GM10847 (cell line): Measurements from ENCODE around the gene AOAH.

Experiments used
- POLR2A ChIP-seq: IDR thresholded peaks from 2 replicates; pipeline ENCODE4 v1.6.1; 2011; ENCODE audit not compliant: insufficient read length; ENCODE audit errors: extremely low read depth

The AOAH gene

GRCh38 chr7:36724996-36725395, 702 bp upstream of the AOAH start:
- no peak for TF ChIP-seq POLR2A

- no peak for TF ChIP-seq POLR2A
These were observed 1.0 kb downstream of the AOAH start for GRCh38 chr7:36723291-36723690.

GRCh38 chr7:36719083-36719632, 5.1 kb downstream of the AOAH start:
- no peak for TF ChIP-seq POLR2A

GRCh38 chr7:36717586-36717985, 6.7 kb downstream of the AOAH start:
- no peak for TF ChIP-seq POLR2A

- TF ChIP-seq POLR2A: no peak
These were observed 12.3 kb downstream of the AOAH start for GRCh38 chr7:36712015-36712414.

GRCh38 chr7:36711256-36711655, 13.0 kb downstream of the AOAH start:
- TF ChIP-seq POLR2A: no peak

GRCh38 chr7:36710186-36710791, 14.0 kb downstream of the AOAH start:
- no peak for TF ChIP-seq POLR2A

GRCh38 chr7:36708767-36709166, 15.5 kb downstream of the AOAH start:
- no peak for TF ChIP-seq POLR2A

- TF ChIP-seq POLR2A: no peak
These were observed 16.4 kb downstream of the AOAH start for GRCh38 chr7:36707898-36708297.

- no peak for TF ChIP-seq POLR2A
These were observed 16.8 kb downstream of the AOAH start for GRCh38 chr7:36707465-36707864.

GRCh38 chr7:36692456-36692855, 31.8 kb downstream of the AOAH start:
- no peak for TF ChIP-seq POLR2A

- TF ChIP-seq POLR2A: no peak
These were observed 32.3 kb downstream of the AOAH start for GRCh38 chr7:36691983-36692382.

GRCh38 chr7:36690514-36691187, 33.6 kb downstream of the AOAH start:
- TF ChIP-seq POLR2A: no peak

GRCh38 chr7:36690041-36690440, 34.3 kb downstream of the AOAH start:
- no peak for TF ChIP-seq POLR2A

GRCh38 chr7:36686499-36686898, 37.8 kb downstream of the AOAH start:
- no peak for TF ChIP-seq POLR2A

GRCh38 chr7:36684954-36685353, 39.3 kb downstream of the AOAH start:
- TF ChIP-seq POLR2A: no peak
